22Rv1 (cell line): ENCODE measurements around the gene COL4A2.

Experiments used
- ZFX ChIP-seq: fragments of 450-650 bp; IDR thresholded peaks from 2 replicates; pipeline ENCODE4 v1.6.1; 2017; ENCODE audit warnings: antibody characterized with exemption, borderline replicate concordance
- TF ChIP-seq, protein P1 (sequence below): fragments of 450-650 bp; IDR thresholded peaks from 2 replicates; pipeline ENCODE4 v1.5.1; 2017; ENCODE audit warnings: mild to moderate bottlenecking

GRCh38 chr13:110542169-110542796 lies 235.2 kb downstream of the COL4A2 start:
- TF ChIP-seq, protein P1, sequence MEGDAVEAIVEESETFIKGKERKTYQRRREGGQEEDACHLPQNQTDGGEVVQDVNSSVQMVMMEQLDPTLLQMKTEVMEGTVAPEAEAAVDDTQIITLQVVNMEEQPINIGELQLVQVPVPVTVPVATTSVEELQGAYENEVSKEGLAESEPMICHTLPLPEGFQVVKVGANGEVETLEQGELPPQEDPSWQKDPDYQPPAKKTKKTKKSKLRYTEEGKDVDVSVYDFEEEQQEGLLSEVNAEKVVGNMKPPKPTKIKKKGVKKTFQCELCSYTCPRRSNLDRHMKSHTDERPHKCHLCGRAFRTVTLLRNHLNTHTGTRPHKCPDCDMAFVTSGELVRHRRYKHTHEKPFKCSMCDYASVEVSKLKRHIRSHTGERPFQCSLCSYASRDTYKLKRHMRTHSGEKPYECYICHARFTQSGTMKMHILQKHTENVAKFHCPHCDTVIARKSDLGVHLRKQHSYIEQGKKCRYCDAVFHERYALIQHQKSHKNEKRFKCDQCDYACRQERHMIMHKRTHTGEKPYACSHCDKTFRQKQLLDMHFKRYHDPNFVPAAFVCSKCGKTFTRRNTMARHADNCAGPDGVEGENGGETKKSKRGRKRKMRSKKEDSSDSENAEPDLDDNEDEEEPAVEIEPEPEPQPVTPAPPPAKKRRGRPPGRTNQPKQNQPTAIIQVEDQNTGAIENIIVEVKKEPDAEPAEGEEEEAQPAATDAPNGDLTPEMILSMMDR = no peak
- no peak for TF ChIP-seq ZFX
